ENCODE measurements around the gene DDX24. TPM values are rescaled to one million over a fixed set of nuclear protein-coding genes. Genes with fewer than 3 reads are reported as not detected.

Gene DDX24
- total RNA-seq, 1 donor from 2014 or later, result 149 TPM

- Mint-ChIP-seq H3K36me3 (ENCODE audit: low read depth) (peaks cover 8% of the 10 kb centered on the region), H3K9me3 (ENCODE audit: low read depth) (no peaks in the 10 kb centered on the region)
- no peak for TF ChIP-seq CTCF (IDR thresholded peaks at IDR 0.05)
Measured at GRCh38 chr14:94102768-94103482, 21.9 kb upstream of the DDX24 start.

GRCh38 chr14:94101748-94102147 is 20.7 kb upstream of the DDX24 start:
- Mint-ChIP-seq H3K9me3 (ENCODE audit: low read depth) (no peaks in the 10 kb centered on the region), H3K4me3 (ENCODE audit: unreplicated experiment) (no peak overlapping the region), H3K27me3 (ENCODE audit: low read depth) (no peaks in the 10 kb centered on the region), H3K4me1 (ENCODE audit: low read depth) (peaks cover 20% of the 10 kb centered on the region), H3K36me3 (ENCODE audit: low read depth) (peaks cover 13% of the 10 kb centered on the region), H3K27ac (ENCODE audit: unreplicated experiment) (no peak overlapping the region)
- no peak for TF ChIP-seq CTCF (IDR thresholded peaks at IDR 0.05)
- no peak for DNase-seq (ENCODE audit: low spot score)

More at GRCh38 chr14:94102768-94103482, 21.9 kb upstream of the DDX24 start:
- Mint-ChIP-seq H3K27ac (ENCODE audit: unreplicated experiment) (no peak overlapping the region), H3K4me3 (ENCODE audit: unreplicated experiment) (no peak overlapping the region), H3K4me1 (ENCODE audit: low read depth) (peaks cover 20% of the 10 kb centered on the region), H3K27me3 (ENCODE audit: low read depth) (no peaks in the 10 kb centered on the region)
- DNase-seq (ENCODE audit: low spot score), result no peak

GRCh38 chr14:94100847-94101246 is 19.8 kb upstream of the DDX24 start:
- no peaks in the 10 kb centered on the region for H3K27me3 Mint-ChIP-seq (ENCODE audit: low read depth)
- H3K4me3 Mint-ChIP-seq (ENCODE audit: unreplicated experiment), result no peak overlapping the region
- peaks cover 13% of the 10 kb centered on the region for H3K36me3 Mint-ChIP-seq (ENCODE audit: low read depth)
- DNase-seq (ENCODE audit: low spot score), result no peak
- H3K4me1 Mint-ChIP-seq (ENCODE audit: low read depth), result peaks cover 20% of the 10 kb centered on the region
- no peaks in the 10 kb centered on the region for H3K9me3 Mint-ChIP-seq (ENCODE audit: low read depth)
- TF ChIP-seq CTCF (IDR thresholded peaks at IDR 0.05), result no peak
- H3K27ac Mint-ChIP-seq (ENCODE audit: unreplicated experiment), result peak overlapping the region; percentile 81

- no peak overlapping the region for H3K27ac Mint-ChIP-seq (ENCODE audit: unreplicated experiment)
- no peak for DNase-seq (ENCODE audit: low spot score)
- H3K9me3 Mint-ChIP-seq (ENCODE audit: low read depth), result no peaks in the 10 kb centered on the region
- H3K4me3 Mint-ChIP-seq (ENCODE audit: unreplicated experiment), result no peak overlapping the region
- H3K36me3 Mint-ChIP-seq (ENCODE audit: low read depth), result peaks cover 13% of the 10 kb centered on the region
- TF ChIP-seq CTCF (IDR thresholded peaks at IDR 0.05), result no peak
- peaks cover 20% of the 10 kb centered on the region for H3K4me1 Mint-ChIP-seq (ENCODE audit: low read depth)
- H3K27me3 Mint-ChIP-seq (ENCODE audit: low read depth), result no peaks in the 10 kb centered on the region
Measured at GRCh38 chr14:94099006-94099405, 18.0 kb upstream of the DDX24 start.

- Mint-ChIP-seq H3K9me3 (ENCODE audit: low read depth) (no peaks in the 10 kb centered on the region), H3K36me3 (ENCODE audit: low read depth) (peaks cover 11% of the 10 kb centered on the region), H3K4me3 (ENCODE audit: unreplicated experiment) (no peak overlapping the region), H3K4me1 (ENCODE audit: low read depth) (peaks cover 16% of the 10 kb centered on the region), H3K27me3 (ENCODE audit: low read depth) (no peaks in the 10 kb centered on the region), H3K27ac (ENCODE audit: unreplicated experiment) (no peak overlapping the region)
- no peak for DNase-seq (ENCODE audit: low spot score)
- no peak for TF ChIP-seq CTCF (IDR thresholded peaks at IDR 0.05)
Measured at GRCh38 chr14:94098326-94098992, 17.5 kb upstream of the DDX24 start.

Data from chondrocyte (in vitro differentiated cells).